D721Med (cell line): ENCODE measurements around the gene PMEPA1.
A peak's percentile ranks its signal among the peaks of the same experiment; 100 is the strongest.

Experiments used
- DNase-seq: peaks from one replicate; pipeline ENCODE4 v3.0.0; 2011; ENCODE audit warnings: low spot score; ENCODE audit not compliant: insufficient read length
- FAIRE-seq: peaks from 2 replicates; lab custom pipeline; 2011; peaks lifted over from hg19 to GRCh38; lab: Jason Lieb, UNC
- CTCF ChIP-seq: IDR thresholded peaks from 2 replicates; pipeline ENCODE4 v1.5.1; 2012; ENCODE audit warnings: mild to moderate bottlenecking, control low read depth; ENCODE audit not compliant: insufficient read depth; ENCODE audit errors: missing control alignments

The PMEPA1 gene

GRCh38 chr20:57627339-57627738 is 82.5 kb downstream of the PMEPA1 start:
- no peak for FAIRE-seq
- no peak for DNase-seq
- TF ChIP-seq CTCF = no peak

- FAIRE-seq = no peak
- TF ChIP-seq CTCF = no peak
- DNase-seq = no peak
These were observed 83.8 kb downstream of the PMEPA1 start for GRCh38 chr20:57625978-57626377.

GRCh38 chr20:57625181-57625958 is 84.4 kb downstream of the PMEPA1 start:
- TF ChIP-seq CTCF = no peak
- no peak for FAIRE-seq
- no peak for DNase-seq

GRCh38 chr20:57624124-57624523 is 85.7 kb downstream of the PMEPA1 start:
- no peak for FAIRE-seq

GRCh38 chr20:57622579-57623381 is 87.0 kb downstream of the PMEPA1 start:
- DNase-seq = no peak
- peak; percentile 56 for TF ChIP-seq CTCF
- FAIRE-seq = no peak

More at GRCh38 chr20:57624124-57624523, 85.7 kb downstream of the PMEPA1 start:
- no peak for DNase-seq
- no peak for TF ChIP-seq CTCF

GRCh38 chr20:57622201-57622570 is 87.6 kb downstream of the PMEPA1 start:
- DNase-seq (no peak), FAIRE-seq (no peak)
- no peak for TF ChIP-seq CTCF
